IPS-18a (cell line): ENCODE data around the gene TEN1.

ENCODE experiments used
- H3K27ac ChIP-seq: one replicate; pipeline ENCODE4 v1.5.1; 2013; ENCODE audit warnings: low read length
- H3K27me3 ChIP-seq: one replicate; pipeline ENCODE4 v1.6.1; 2013; ENCODE audit warnings: mild to moderate bottlenecking, low read length; ENCODE audit not compliant: control insufficient read depth, insufficient read depth
- H3K36me3 ChIP-seq: one replicate; pipeline ENCODE4 v1.6.1; 2013; ENCODE audit warnings: low read depth, low read length; ENCODE audit not compliant: control insufficient read depth
- H3K4me1 ChIP-seq: one replicate; pipeline ENCODE4 v1.6.1; 2013; ENCODE audit warnings: low read depth, low read length; ENCODE audit not compliant: control insufficient read depth
- H3K4me3 ChIP-seq: one replicate; pipeline ENCODE4 v1.5.1; 2013; ENCODE audit warnings: low read length
- H3K9ac ChIP-seq: one replicate; pipeline ENCODE4 v1.6.1; 2013; ENCODE audit warnings: mild to moderate bottlenecking, low read length, moderate library complexity
- H3K9me3 ChIP-seq: one replicate; pipeline ENCODE4 v1.6.1; 2013; ENCODE audit warnings: low read depth, low read length; ENCODE audit not compliant: control insufficient read depth

TEN1 gene

GRCh38 chr17:76000016-76000754 lies 21.1 kb downstream of the TEN1 start:
- Histone ChIP-seq H3K4me3 (no peak overlapping the region), H3K36me3 (peaks cover 4% of the 10 kb centered on the region), H3K4me1 (no peaks in the 10 kb centered on the region), H3K9me3 (no peaks in the 10 kb centered on the region), H3K27ac (no peak overlapping the region), H3K9ac (no peak overlapping the region), H3K27me3 (no peaks in the 10 kb centered on the region)

- no peaks in the 10 kb centered on the region for H3K9me3 ChIP-seq
- H3K27me3 ChIP-seq, result no peaks in the 10 kb centered on the region
- no peaks in the 10 kb centered on the region for H3K36me3 ChIP-seq
- no peak within 1 kb of the TSS for H3K27ac ChIP-seq
- H3K9ac ChIP-seq, result no peak within 1 kb of the TSS
- no peak within 1 kb of the TSS for H3K4me3 ChIP-seq
- H3K4me1 ChIP-seq, result no peaks in the 10 kb centered on the region
Observed at GRCh38 chr17:76000755-76001521, 21.9 kb downstream of the TEN1 start, which contains the start of gene CDK3. Gene CDK3, plus strand, starts transcription at chr17:76000855. Its CDS starts 571 bp downstream, at chr17:76001426.

DNA sequence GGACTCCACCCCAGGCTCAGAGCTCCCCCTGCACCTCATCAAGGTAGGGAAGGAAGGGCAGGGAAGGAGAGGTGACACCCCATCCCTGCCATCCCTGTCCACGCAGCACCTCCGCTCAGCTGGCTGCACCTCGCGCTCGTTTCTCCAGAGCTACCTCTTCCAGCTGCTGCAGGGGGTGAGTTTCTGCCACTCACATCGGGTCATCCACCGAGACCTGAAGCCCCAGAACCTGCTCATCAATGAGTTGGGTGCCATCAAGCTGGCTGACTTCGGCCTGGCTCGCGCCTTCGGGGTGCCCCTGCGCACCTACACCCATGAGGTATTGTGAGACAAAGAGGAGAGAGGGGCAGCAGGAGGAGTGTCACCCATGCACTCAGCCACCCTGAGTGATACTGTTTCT lies 23.1 kb downstream of the TEN1 start:
- Histone ChIP-seq H3K4me1 (no peaks in the 10 kb centered on the region), H3K4me3 (no peak overlapping the region), H3K36me3 (no peaks in the 10 kb centered on the region), H3K9ac (no peak overlapping the region), H3K9me3 (no peaks in the 10 kb centered on the region), H3K27me3 (no peaks in the 10 kb centered on the region), H3K27ac (no peak overlapping the region)

- no peak overlapping the region for H3K9ac ChIP-seq
- H3K27ac ChIP-seq, result no peak overlapping the region
- H3K4me1 ChIP-seq, result no peaks in the 10 kb centered on the region
- H3K36me3 ChIP-seq, result no peaks in the 10 kb centered on the region
- no peaks in the 10 kb centered on the region for H3K27me3 ChIP-seq
- no peaks in the 10 kb centered on the region for H3K9me3 ChIP-seq
- H3K4me3 ChIP-seq, result no peak overlapping the region
Observed at GRCh38 chr17:76003915-76004314, 24.9 kb downstream of the TEN1 start.

- Histone ChIP-seq H3K36me3 (no peaks in the 10 kb centered on the region), H3K4me3 (no peak overlapping the region), H3K27me3 (no peaks in the 10 kb centered on the region), H3K9ac (no peak overlapping the region), H3K9me3 (no peaks in the 10 kb centered on the region), H3K27ac (no peak overlapping the region), H3K4me1 (no peaks in the 10 kb centered on the region)
Observed at GRCh38 chr17:76004750-76005262, 25.8 kb downstream of the TEN1 start.

DNA sequence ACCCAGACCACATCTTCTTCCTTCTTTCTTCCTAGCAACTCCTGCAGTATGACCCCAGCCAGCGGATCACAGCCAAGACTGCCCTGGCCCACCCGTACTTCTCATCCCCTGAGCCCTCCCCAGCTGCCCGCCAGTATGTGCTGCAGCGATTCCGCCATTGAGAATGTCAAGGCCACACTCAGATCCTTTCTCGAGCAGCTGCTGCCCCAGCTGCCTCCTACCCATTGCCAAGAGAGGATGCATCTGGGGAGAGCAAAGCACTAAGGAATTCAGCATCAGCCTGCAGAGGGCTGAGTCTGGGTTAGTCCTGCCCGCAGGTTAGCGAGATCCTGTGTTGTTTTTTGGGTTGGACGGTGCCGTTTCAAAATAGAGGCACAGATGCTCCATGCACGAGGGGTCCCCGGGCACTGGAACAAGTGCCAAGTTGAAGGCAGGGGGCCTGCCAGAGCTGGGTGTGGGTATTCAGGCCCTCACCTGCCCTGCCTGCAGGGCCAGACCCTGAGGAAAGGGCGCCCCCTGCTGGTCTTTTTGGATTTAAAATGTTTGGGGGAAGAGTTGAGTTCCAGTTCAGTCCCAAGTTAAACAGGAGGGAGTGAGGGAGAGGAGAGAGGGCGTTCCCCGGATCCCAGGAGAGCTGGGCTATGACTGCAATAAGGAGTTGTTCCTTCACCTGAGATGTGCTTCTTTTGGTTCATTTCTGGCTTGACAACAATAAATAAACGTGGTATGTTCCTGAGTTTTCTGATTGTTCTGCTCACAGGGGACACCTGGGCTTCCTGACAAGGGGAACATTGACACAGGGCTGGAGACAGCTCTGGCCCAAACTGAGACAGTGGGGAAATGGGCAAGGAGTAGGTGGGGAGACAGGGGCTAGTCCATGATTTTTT lies 26.5 kb downstream of the TEN1 start:
- Histone ChIP-seq H3K27ac (no peak overlapping the region), H3K4me1 (no peaks in the 10 kb centered on the region), H3K36me3 (no peaks in the 10 kb centered on the region)

DNA sequence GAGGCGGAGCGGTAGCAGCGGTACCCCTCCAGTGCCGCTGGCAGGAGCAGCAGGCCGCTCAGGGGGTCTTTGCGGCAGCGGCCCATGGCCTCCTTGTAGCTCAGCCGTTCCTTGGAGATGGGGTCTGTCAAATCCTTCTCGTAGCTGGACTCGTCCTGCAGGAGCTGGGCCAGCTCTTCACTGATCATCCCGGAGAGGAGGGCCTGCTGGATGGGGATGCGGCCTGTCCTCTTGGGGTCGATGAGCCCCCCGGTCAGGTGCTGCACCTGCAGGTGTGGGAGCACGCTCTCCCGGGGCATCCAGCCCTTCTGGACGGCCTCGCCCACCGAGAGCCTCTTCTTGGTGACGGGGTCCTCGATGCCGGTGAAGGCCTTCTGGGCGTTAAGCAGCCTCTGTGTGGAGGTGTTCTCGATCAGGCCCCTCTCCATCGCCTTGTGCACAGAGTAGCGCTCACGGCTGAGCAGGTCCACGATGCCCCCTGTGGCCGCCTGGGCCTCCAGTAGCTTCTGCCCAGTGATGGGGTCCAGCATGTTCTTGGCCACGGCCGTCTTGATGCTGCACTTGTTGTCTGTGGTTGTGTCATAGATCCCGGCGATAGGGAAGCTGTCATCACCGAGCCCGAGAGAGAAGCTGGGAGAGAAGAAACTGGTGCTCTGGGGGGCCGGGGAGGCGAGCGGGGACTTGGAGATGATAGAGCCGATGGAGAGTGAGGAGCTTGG lies 28.2 kb downstream of the TEN1 start:
- no peak overlapping the region for H3K9ac ChIP-seq
- H3K4me1 ChIP-seq, result no peaks in the 10 kb centered on the region
- no peaks in the 10 kb centered on the region for H3K9me3 ChIP-seq
- H3K4me3 ChIP-seq, result no peak overlapping the region
- no peaks in the 10 kb centered on the region for H3K36me3 ChIP-seq
- H3K27me3 ChIP-seq, result no peaks in the 10 kb centered on the region
- no peak overlapping the region for H3K27ac ChIP-seq

More for the DNA sequence above, 26.5 kb downstream of the TEN1 start:
- no peak overlapping the region for H3K9ac ChIP-seq
- H3K4me3 ChIP-seq, result no peak overlapping the region
- H3K9me3 ChIP-seq, result no peaks in the 10 kb centered on the region
- H3K27me3 ChIP-seq, result no peaks in the 10 kb centered on the region

- Histone ChIP-seq H3K9ac (no peak overlapping the region), H3K27ac (no peak overlapping the region), H3K36me3 (no peaks in the 10 kb centered on the region), H3K9me3 (no peaks in the 10 kb centered on the region), H3K4me1 (no peaks in the 10 kb centered on the region), H3K27me3 (no peaks in the 10 kb centered on the region), H3K4me3 (no peak overlapping the region)
Observed at GRCh38 chr17:76007850-76008165, 28.8 kb downstream of the TEN1 start.

DNA sequence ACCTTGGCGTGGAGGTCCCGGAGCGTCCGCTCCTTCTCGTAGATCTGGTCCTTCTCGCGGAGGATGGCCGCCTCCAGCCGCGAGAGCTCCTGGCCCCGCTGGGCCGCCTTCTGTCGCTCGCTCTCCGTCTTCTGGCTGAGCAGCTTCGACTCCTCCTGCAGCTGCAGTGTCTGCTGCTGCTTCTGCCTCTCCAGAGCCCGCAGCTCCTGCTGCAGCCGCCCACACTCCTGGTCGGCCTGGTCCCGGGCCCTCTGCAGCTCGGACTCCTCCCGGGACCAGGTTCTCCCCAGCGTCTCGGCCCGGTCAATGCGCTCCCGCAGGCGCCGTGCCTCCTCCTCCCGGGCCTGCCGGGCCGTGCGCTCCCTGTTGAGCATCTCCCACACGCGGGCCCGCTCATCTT lies 29.2 kb downstream of the TEN1 start:
- H3K4me3 ChIP-seq, result no peak overlapping the region
- H3K36me3 ChIP-seq, result no peaks in the 10 kb centered on the region
- no peaks in the 10 kb centered on the region for H3K4me1 ChIP-seq
- no peak overlapping the region for H3K9ac ChIP-seq
- no peaks in the 10 kb centered on the region for H3K9me3 ChIP-seq
- no peaks in the 10 kb centered on the region for H3K27me3 ChIP-seq
- H3K27ac ChIP-seq, result no peak overlapping the region

DNA sequence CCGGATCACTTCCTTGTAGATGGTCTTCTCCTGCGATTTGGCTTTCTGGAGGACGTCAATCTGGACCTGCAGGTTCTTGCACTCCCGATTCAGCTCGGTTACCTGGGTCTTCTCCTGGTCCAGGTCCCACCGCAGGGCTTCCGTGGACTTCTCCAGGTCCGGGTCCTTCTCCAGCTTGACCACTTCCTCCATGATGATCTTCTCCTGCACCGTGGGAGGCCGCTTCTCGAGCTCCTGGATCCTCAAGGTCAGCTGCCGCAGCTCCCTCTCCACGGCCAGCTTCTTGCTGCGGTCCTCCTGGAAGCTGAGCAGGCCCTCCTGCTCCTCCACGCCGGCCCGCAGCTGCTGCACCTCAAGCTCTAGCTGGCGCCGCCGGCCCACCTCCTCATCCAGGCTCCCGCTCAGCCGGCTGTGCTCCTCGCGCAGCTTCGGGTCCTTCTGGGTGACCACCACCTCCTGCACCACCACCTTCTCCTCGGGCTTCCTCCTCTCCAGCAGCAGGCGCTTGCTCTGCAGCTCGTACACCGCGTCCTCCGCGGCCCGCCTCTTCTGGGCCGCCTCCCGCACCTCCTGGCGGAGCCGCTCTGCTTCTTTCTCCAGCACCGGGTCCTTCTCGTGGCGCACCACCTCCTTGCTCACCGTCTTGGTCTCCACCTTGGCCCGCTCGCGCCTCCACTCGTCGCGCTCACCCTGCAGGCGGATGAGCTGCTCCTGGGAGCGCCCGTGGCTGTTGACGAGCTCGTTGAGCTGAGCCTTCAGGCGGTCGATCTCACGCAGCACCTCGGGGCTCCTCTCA lies 29.8 kb downstream of the TEN1 start:
- no peak overlapping the region for H3K27ac ChIP-seq
- no peak overlapping the region for H3K9ac ChIP-seq
- H3K36me3 ChIP-seq, result no peaks in the 10 kb centered on the region
- peaks cover under 1% of the 10 kb centered on the region for H3K4me1 ChIP-seq
- no peaks in the 10 kb centered on the region for H3K27me3 ChIP-seq
- no peak overlapping the region for H3K4me3 ChIP-seq
- H3K9me3 ChIP-seq, result no peaks in the 10 kb centered on the region
